ENCODE data around the gene GRK4. TPM values are rescaled to one million over a fixed set of nuclear protein-coding genes. Genes with fewer than 3 reads are reported as not detected.
"Not testable (repeated sequence)": the region's sequence is repeated elsewhere in the genome, so short reads cannot be mapped to it uniquely, and the experiment has no call there.

Gene GRK4
- total RNA-seq, 1 donor from 2014 or later = 3.5 TPM

DNA sequence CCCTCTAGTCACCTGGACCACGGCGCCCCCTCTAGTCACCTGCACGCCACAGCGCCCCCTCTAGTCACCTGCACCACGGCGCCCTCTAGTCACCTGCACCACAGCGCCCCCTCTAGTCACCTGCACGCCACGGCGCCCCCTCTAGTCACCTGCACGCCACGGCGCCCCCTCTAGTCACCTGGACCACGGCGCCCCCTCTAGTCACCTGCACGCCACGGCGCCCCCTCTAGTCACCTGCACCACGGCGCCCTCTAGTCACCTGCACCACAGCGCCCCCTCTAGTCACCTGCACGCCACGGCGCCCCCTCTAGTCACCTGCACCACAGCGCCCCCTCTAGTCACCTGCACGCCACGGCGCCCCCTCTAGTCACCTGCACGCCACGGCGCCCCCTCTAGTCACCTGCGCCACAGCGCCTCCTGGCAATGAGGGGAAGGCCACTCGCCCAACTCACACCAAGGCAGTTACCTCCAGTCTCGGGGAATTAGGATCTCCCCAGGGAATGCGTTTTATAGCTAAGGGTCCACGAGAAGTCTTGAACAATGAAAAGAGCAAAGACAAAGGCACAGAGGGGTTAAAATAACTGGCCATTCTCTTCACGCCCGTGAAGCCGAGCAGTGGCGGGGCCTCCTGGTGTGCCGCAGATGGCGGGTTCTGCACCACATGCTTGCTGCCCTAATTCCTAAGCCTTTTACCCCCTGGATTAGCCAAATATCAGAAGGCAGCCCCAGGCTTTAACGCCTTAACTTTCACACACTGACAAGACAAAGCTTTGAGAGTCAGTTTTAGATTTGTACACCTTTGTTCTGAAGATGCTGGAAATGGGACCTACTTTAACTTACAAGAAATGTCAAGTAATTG, 8.0 kb upstream of the GRK4 start:
- intact Hi-C loops (cut with micrococcal nuclease) = loop anchor here (2.0 kb wide), 1 partner anchor 19 kb away; no protein-coding TSS in a partner anchor

- intact Hi-C loops (cut with micrococcal nuclease) = no loop called here
Measured at GRCh38 chr4:2958446-2958845, 4.9 kb upstream of the GRK4 start.

DNA sequence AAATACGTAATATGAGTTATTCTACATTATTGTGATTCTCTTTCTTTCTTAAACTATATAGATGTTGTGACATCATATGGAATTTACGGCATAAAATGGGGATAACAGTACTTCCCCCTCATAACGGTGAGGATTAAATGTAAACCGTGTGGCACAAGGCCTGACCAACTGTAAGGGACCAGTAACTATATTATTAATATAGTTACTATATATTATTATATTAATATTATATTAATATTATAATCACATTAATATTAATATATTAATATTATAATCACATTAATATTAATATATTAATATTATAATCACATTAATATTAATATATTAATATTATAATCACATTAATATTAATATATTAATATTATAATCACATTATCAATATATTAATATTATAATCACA, 2.9 kb upstream of the GRK4 start:
- intact Hi-C loops (cut with micrococcal nuclease) = loop anchor here (5.0 kb wide), 1 partner anchor 127 kb away; no protein-coding TSS in a partner anchor

GRCh38 chr4:2961421-2961810, 2.0 kb upstream of the GRK4 start:
- intact Hi-C loops (cut with micrococcal nuclease) = loop anchor here (5.0 kb wide), 1 partner anchor 126 kb away; no protein-coding TSS in a partner anchor

- intact Hi-C loops (cut with micrococcal nuclease) = loop anchor here (1.0 to 5.0 kb wide), 7 partner anchors 8 to 549 kb away; partner anchors contain the start of genes ADD1 and RNF4
Measured at GRCh38 chr4:2961811-2962441, 1.4 kb upstream of the GRK4 start.

DNA sequence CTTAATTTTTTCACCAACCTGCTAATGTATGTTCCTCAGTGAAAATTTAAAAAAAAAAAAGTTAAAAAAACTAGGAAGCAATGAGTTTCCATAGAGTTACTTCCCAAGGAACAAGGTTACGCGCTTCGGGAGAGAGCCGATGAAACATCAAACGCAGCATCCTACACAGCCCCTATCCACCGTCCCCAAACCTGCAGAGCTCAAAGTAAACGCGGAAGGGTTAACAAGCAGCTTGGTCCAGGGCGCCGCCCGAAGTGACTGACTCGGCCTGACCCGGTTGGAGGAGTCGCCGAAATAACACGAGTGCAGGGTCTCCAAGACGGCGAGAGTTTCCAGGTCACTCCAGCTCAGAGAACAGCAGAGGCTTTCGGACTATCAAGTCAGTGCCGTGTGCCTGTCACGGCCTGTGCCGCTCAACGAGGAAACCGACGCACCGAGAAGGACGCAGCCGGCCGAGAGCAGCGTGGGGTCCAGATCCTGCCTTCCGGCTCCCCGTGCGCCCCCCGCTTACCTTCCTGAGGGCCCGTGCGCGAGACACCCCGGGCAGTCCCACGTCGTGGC, 677 bp upstream of the GRK4 start:
- intact Hi-C loops (cut with micrococcal nuclease) = loop anchor here (1.0 to 5.0 kb wide), 13 partner anchors 8 to 550 kb away; partner anchors contain the start of genes ADD1, CFAP99, FAM193A and HTT

GRCh38 chr4:2963966-2964471, 648 bp downstream of the GRK4 start:
- intact Hi-C loops (cut with micrococcal nuclease) = loop anchor here (1.0 to 5.0 kb wide), 12 partner anchors 29 to 551 kb away; partner anchors contain the start of genes ADD1, CFAP99, FAM193A and HTT

GRCh38 chr4:2964706-2965258, 1.4 kb downstream of the GRK4 start:
- intact Hi-C loops (cut with micrococcal nuclease) = loop anchor here (5.0 kb wide), 1 partner anchor 123 kb away; no protein-coding TSS in a partner anchor

DNA sequence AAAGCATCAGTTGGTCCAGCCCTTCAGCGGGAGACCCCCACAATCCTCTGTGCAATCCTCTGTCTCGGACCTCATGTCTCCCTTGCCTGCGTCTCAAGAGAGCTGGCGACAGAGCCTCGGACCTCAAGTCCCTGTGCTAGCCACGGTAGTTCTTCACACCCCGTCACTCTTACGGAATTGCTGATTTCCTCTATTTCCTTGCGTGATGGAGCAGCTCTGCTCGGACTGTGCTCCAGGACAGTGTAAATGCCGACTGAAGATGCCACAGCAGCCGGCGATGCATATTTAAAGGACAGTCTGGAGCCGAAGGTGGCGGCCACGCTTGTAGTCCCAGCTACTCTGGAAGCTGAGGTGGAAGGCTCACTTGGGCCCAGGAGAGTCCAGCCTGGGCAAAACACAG, 1.9 kb downstream of the GRK4 start:
- intact Hi-C loops (cut with micrococcal nuclease) = no loop called here

DNA sequence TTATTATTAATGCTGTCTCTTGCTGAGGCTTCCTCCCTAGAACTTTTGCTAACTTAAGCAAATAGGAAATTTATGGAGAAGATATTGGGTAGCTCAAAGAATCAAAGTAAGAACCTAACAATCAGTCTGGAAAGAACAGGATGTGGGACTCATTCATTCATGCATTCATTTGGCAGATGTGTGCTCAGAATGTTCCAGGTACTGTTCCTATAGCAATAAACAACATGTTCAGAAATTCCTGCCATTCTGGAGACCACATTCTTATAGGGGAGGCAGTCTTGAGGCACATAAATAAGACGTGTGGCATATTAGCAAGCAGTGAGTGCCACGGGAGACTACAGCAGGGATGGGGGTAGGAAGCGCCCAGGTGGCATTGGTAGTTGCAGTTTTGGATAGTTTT, 5.0 kb downstream of the GRK4 start:
- intact Hi-C loops (cut with micrococcal nuclease) = no loop called here

DNA sequence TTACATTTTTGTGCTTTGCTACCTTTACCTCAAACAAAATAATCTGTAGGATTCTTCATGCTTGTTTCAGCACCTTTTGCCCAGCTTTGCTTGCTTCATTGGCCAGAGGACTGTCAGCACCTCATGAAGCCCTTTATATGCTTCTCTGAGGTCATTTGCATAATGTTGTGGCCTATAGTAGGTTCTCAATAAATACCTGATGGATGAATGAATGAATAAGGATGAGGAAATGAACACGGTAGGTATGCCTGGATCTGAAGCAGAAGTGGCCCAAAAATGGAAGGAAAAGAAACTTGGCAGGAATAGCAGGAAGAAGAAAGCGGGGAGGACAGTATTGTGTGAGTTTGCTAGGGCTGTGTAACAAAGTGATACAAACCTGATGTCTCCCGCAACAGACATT, 7.9 kb downstream of the GRK4 start:
- intact Hi-C loops (cut with micrococcal nuclease) = no loop called here

DNA sequence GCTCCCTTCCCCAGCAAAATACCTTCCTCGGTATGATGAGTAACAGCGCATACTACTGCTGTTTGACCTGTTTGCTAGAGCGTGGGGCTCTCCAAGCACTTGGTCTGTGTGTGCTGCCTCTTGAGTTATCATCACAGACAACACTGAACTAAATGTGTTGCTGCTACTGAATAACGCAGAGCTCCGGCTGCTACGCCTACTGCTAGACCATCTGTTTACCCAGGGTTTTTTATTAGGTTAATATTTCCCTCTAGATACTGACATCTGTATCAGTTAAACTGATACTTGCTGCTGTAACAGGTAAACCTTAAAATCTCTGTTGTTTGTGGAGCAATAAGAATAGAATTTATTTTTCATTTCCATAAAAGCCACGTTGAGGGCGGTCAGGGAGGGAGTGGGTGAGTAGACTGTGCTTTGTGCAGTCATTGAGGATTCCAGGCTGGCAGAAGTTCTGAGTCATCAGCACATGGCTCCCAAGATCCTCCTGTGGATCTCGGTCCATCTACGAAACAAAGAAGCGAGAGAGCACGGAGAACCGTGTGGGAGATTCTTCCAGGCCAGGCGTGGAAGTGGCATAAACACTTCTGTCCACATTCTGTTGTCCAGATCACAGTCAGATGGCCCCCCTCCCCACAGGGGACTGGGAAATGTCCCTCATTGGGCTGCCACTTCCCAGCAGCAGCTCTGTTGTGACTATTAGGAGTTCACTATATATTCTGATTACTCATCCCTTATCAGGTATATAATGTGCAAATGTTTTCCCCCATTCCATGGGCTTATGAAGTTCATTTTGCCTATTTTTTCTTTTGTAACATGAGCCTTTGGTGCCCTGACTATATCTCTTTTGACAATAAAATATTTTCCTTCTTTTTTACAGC, 14.1 kb downstream of the GRK4 start:
- intact Hi-C loops (cut with micrococcal nuclease) = loop anchor here (2.0 kb wide), 1 partner anchor 59 kb away; no protein-coding TSS in a partner anchor

GRCh38 chr4:2981256-2981819, 18.0 kb downstream of the GRK4 start:
- intact Hi-C loops (cut with micrococcal nuclease) = no loop called here

DNA sequence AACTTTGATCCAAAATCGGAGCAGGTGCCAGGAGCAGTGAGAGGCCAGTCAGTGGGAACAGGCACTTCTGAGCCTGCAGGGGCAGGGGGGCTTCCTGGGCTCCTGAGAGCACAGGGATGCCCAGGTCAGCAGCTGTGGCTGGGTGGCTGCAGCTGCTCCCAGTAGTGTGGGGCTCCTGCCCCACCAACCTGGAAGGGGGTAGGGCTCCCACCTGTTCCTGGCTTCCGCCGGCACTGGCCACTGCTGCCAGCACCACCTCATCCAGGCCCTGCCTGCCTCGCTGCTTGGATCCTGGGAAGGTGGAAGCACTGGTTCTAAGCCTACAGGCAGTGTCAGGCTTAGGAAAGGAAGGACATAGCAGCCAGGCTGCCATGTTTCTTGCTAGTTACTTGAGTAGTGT, 18.6 kb downstream of the GRK4 start:
- intact Hi-C loops (cut with micrococcal nuclease) = no loop called here

DNA sequence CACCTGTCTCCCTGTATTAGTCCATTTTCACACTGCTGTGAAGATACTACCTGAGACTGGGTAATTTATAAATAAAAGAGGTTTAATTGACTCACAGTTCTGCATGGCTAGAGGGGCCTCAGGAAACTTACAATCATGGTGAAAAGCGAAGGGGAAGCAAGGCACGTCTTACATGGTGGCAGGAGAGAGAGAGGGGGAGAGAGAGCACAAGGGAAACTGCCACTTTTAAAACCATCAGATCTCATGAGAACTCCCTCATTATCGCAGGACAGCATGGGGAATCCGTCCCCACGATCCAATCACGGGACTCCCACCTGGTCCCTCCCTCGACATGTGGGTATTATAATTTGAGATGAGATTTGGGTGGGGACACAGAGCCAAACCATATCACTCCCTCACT, 20.3 kb downstream of the GRK4 start:
- intact Hi-C loops (cut with micrococcal nuclease) = not testable (repeated sequence)

DNA sequence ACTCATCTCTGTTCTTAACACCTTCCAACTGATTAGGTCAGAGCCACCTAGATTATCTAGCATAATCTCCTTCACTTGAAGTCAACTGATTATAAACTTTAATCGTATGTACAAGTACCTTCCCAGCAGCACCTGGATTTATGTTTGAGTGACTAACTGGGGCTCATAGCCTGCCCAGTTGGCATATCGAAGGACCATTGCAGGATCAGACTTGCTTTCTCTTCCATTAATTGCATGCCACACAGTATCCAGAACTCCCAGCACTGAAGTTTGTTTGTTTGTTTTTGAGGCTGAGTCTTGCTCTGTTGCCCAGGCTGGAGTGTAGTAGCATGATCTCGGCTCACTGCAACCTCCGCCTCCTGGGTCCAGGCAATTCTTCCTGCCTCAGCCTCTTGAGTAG, 27.9 kb downstream of the GRK4 start:
- intact Hi-C loops (cut with micrococcal nuclease) = no loop called here

- intact Hi-C loops (cut with micrococcal nuclease) = no loop called here
Measured at GRCh38 chr4:2994917-2995316, 31.5 kb downstream of the GRK4 start.

- intact Hi-C loops (cut with micrococcal nuclease) = no loop called here
Measured at GRCh38 chr4:2995546-2996265, 32.3 kb downstream of the GRK4 start.

DNA sequence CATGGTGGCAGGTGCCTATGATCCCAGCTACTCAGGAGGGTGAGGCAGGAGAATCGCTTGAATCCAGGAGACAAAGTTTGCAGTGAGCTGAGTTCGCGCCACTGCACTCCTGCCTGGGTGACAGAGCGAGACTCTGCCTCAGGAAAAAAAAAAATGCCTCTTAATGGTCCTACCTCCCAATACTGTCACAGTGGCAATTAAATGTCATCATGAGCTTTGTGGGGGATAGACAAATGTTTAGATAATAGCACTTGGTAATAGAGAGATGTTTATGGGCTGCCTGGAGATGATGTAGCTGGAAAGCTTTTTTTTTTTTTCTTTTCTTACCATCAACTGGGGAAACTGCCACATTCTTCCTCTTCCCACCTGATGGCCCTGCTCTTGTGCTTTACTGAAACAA, 33.0 kb downstream of the GRK4 start:
- intact Hi-C loops (cut with micrococcal nuclease) = no loop called here

Data from T-helper 2 cell treated with Interferon-gamma antibody and Interleukin-4, amounts not matched to agents 100 ng/mL and 5 ng/mL, for 36 hours (primary cell).